Measurements from ENCODE around the gene KRT33B.

The KRT33B gene

GRCh38 chr17:41369713-41370112 lies at the start of gene KRT33B:
KRT33B (minus strand) TSS chr17:41369813; CDS start chr17:41369750, 63 bp downstream.
- Mint-ChIP-seq H3K4me1 (peaks cover 13% of the 10 kb centered on the region), H3K27ac (no peak within 1 kb of the TSS), H3K27me3 (no peaks in the 10 kb centered on the region), H3K9me3 (peaks cover 6% of the 10 kb centered on the region), H3K36me3 (no peaks in the 10 kb centered on the region), H3K4me3 (no peak within 1 kb of the TSS)

DNA sequence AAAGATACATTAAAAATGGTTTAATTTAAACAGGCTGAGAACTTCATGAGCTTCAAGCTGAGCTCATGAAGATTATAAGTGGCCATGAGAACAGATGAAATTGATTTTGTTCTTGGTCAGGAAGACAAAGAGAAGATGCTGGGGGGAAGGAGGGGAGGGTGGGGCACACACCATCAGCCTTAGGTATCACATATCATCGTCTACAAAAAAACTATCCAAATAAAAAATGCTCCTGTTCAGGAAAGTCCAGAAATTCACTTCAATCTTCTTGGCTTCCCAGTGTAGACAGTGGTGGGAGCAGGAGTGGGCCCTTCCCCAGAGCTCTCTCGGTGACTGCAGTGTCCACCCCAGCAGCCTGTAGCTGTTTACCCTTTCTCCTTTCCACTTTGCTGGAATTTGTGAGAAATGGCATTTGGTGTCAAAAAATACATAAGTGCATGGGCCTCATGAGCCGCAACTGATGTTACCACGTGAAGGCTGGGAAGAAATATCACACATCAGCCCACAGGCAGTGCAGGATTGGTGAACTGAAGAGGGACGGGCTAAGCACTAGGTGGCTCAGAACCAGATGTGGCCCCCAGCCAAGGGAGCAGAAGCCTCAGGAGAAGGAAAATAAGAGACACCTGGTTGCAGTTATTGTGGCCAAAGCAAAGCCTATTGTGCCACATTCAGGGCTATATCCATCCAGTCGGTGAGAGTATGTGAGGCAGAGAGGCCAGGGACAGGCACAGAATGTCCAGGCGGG lies 48.7 kb upstream of the KRT33B start:
- Mint-ChIP-seq H3K27me3 (no peaks in the 10 kb centered on the region), H3K27ac (no peak overlapping the region), H3K4me3 (no peak overlapping the region), H3K9me3 (no peaks in the 10 kb centered on the region), H3K36me3 (no peaks in the 10 kb centered on the region), H3K4me1 (peaks cover 4% of the 10 kb centered on the region)

GRCh38 chr17:41417576-41418015 lies 48.0 kb upstream of the KRT33B start:
- Mint-ChIP-seq H3K27ac (peak overlapping the region; percentile 9), H3K36me3 (no peaks in the 10 kb centered on the region), H3K27me3 (no peaks in the 10 kb centered on the region), H3K4me3 (no peak overlapping the region), H3K4me1 (peaks cover 4% of the 10 kb centered on the region), H3K9me3 (no peaks in the 10 kb centered on the region)

- Mint-ChIP-seq H3K27ac (no peak overlapping the region), H3K9me3 (no peaks in the 10 kb centered on the region), H3K36me3 (no peaks in the 10 kb centered on the region), H3K27me3 (no peaks in the 10 kb centered on the region), H3K4me1 (peaks cover 4% of the 10 kb centered on the region), H3K4me3 (no peak overlapping the region)
Observed at GRCh38 chr17:41417127-41417526, 47.5 kb upstream of the KRT33B start.

DNA sequence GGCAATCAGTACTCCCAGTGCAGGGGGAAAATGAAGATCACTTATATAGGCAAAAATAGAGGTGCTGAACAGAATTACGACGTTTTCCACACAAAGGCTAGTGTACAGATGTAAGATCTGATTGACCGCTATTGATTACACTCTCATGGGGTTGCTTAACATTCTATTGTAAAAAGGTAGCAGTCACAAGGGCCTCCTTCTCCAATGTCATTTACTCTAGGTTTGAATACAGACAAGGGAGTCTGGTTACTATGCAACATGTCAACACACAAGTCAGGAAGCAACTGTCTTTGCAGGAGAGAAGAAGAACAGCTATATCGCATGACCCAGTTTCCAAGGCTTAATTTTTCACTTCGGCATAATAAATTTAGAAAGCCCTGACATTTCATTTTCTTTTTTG lies 46.9 kb upstream of the KRT33B start:
- H3K4me3 Mint-ChIP-seq, result no peak overlapping the region
- H3K27ac Mint-ChIP-seq, result no peak overlapping the region
- peaks cover 4% of the 10 kb centered on the region for H3K4me1 Mint-ChIP-seq
- H3K27me3 Mint-ChIP-seq, result no peaks in the 10 kb centered on the region
- no peaks in the 10 kb centered on the region for H3K9me3 Mint-ChIP-seq
- no peaks in the 10 kb centered on the region for H3K36me3 Mint-ChIP-seq

- no peaks in the 10 kb centered on the region for H3K27me3 Mint-ChIP-seq
- no peaks in the 10 kb centered on the region for H3K36me3 Mint-ChIP-seq
- H3K27ac Mint-ChIP-seq, result no peak overlapping the region
- no peak overlapping the region for H3K4me3 Mint-ChIP-seq
- no peaks in the 10 kb centered on the region for H3K9me3 Mint-ChIP-seq
- peaks cover 4% of the 10 kb centered on the region for H3K4me1 Mint-ChIP-seq
Observed at GRCh38 chr17:41415833-41416335, 46.3 kb upstream of the KRT33B start.

DNA sequence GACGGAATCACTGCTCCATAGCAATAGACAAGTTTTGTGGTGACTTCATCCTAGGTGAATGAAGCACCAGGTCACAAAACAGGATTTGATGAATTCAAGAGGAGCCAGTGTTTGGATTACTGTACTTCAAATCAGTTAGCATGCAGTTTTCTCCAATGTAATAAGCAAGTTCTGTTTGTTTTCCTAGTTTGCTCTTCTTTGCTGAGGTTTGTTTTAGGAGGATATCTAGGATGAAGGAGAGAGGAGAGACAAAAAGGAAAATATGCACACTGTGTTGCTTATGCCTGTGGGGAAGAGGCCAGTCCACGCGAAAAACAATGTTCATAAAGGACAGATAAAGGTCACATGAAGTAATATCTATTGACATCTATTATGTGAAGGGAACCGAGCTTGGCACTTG lies 45.8 kb upstream of the KRT33B start:
- Mint-ChIP-seq H3K36me3 (no peaks in the 10 kb centered on the region), H3K27me3 (no peaks in the 10 kb centered on the region), H3K4me3 (no peak overlapping the region), H3K9me3 (no peaks in the 10 kb centered on the region), H3K27ac (no peak overlapping the region), H3K4me1 (peaks cover 4% of the 10 kb centered on the region)

- no peak overlapping the region for H3K4me3 Mint-ChIP-seq
- H3K9me3 Mint-ChIP-seq, result no peaks in the 10 kb centered on the region
- H3K4me1 Mint-ChIP-seq, result peaks cover 15% of the 10 kb centered on the region
- H3K36me3 Mint-ChIP-seq, result no peaks in the 10 kb centered on the region
- H3K27ac Mint-ChIP-seq, result no peak overlapping the region
- no peaks in the 10 kb centered on the region for H3K27me3 Mint-ChIP-seq
Observed at GRCh38 chr17:41413982-41414381, 44.4 kb upstream of the KRT33B start.

GRCh38 chr17:41413353-41413957 lies 43.8 kb upstream of the KRT33B start:
- Mint-ChIP-seq H3K27ac (no peak overlapping the region), H3K27me3 (no peaks in the 10 kb centered on the region), H3K36me3 (no peaks in the 10 kb centered on the region), H3K4me1 (peaks cover 20% of the 10 kb centered on the region), H3K4me3 (no peak overlapping the region), H3K9me3 (no peaks in the 10 kb centered on the region)

- Mint-ChIP-seq H3K27me3 (no peaks in the 10 kb centered on the region), H3K27ac (no peak overlapping the region), H3K4me3 (no peak overlapping the region), H3K9me3 (no peaks in the 10 kb centered on the region), H3K36me3 (no peaks in the 10 kb centered on the region), H3K4me1 (peaks cover 20% of the 10 kb centered on the region)
Observed at GRCh38 chr17:41411072-41411840, 41.6 kb upstream of the KRT33B start.

DNA sequence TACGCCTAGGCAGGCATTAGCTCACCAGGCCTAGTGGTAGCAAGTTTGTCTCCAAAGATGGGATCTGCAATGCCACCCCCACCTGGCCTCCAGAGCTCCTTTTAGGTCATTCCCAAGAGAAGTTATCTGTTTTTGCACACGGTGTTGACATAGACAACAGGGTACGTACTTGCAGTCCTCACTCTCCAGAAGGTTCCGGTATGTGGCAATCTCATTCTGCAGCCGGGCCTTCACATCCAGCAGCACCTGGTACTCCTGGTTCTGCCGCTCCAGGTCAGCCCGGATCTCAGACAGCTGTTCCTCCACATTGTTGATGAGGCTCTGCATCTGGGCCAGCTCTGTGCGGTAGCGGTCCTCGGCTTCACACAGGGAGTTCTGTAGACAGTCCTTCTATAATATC lies 37.6 kb upstream of the KRT33B start:
- Mint-ChIP-seq H3K27ac (no peak overlapping the region), H3K36me3 (no peaks in the 10 kb centered on the region), H3K4me1 (peaks cover 44% of the 10 kb centered on the region), H3K27me3 (no peaks in the 10 kb centered on the region), H3K9me3 (no peaks in the 10 kb centered on the region), H3K4me3 (no peak overlapping the region)

- Mint-ChIP-seq H3K27me3 (no peaks in the 10 kb centered on the region), H3K36me3 (no peaks in the 10 kb centered on the region), H3K9me3 (no peaks in the 10 kb centered on the region), H3K4me1 (peaks cover 46% of the 10 kb centered on the region), H3K27ac (peak overlapping the region; percentile 52), H3K4me3 (no peak overlapping the region)
Observed at GRCh38 chr17:41406205-41406604, 36.6 kb upstream of the KRT33B start.

DNA sequence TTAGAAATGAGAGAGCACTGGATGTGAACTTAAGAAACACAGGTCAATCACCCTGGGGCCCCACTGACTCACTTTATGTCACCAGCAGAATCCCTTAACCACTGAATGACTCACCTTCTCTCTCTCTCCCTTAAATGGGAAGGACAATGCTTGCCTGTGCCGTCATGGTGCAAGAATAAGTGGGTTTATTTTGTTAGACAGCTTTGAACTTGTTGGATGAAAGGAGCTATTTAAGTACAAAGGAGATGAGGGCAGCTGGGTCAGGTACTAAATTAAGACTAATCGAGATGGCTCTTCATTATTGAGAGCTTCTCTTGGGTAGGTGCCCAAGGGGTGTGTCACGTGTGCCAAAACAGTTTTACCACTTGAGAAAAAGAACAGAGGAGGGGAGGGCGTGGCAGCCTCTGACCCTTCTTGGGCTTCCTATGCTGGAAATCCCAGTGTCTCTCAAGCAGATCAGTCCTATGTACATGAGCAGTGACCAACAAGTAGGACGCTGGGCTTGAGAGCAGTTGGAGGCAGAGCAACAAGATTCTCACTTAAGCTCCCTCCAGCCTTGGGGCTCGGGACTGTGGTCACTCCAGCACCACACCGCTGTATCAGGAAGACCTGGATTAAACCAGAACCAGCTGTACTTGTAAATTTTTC lies 34.5 kb upstream of the KRT33B start:
- no peaks in the 10 kb centered on the region for H3K9me3 Mint-ChIP-seq
- H3K27ac Mint-ChIP-seq, result no peak overlapping the region
- H3K4me3 Mint-ChIP-seq, result peak overlapping the region; percentile 2
- H3K36me3 Mint-ChIP-seq, result no peaks in the 10 kb centered on the region
- peaks cover 41% of the 10 kb centered on the region for H3K4me1 Mint-ChIP-seq
- H3K27me3 Mint-ChIP-seq, result no peaks in the 10 kb centered on the region

- Mint-ChIP-seq H3K27me3 (no peaks in the 10 kb centered on the region), H3K27ac (peak overlapping the region; percentile 1), H3K9me3 (no peaks in the 10 kb centered on the region)
Observed at GRCh38 chr17:41403404-41404023, 33.9 kb upstream of the KRT33B start.

GRCh38 chr17:41402161-41402560 lies 32.5 kb upstream of the KRT33B start:
- Mint-ChIP-seq H3K27ac (peak overlapping the region; percentile 48), H3K36me3 (no peaks in the 10 kb centered on the region)

More at GRCh38 chr17:41403404-41404023, 33.9 kb upstream of the KRT33B start:
- Mint-ChIP-seq H3K4me1 (peaks cover 36% of the 10 kb centered on the region), H3K36me3 (no peaks in the 10 kb centered on the region), H3K4me3 (peak overlapping the region; percentile 2)

More at GRCh38 chr17:41402161-41402560, 32.5 kb upstream of the KRT33B start:
- H3K4me1 Mint-ChIP-seq, result peaks cover 32% of the 10 kb centered on the region
- no peak overlapping the region for H3K4me3 Mint-ChIP-seq
- H3K9me3 Mint-ChIP-seq, result no peaks in the 10 kb centered on the region
- H3K27me3 Mint-ChIP-seq, result no peaks in the 10 kb centered on the region

All from activated naive CD4-positive, alpha-beta T cell treated with anti-CD3 and anti-CD28 coated beads, Interleukin-2, amount 50 U/mL, for 24 hours (primary cell).